DMS53 treated with DMSO at 0.1 percent for 48 hours (cell line): ENCODE results near the gene CHD9.

Experiments used
- DNase-seq: peaks from one replicate; lab custom pipeline; 2025; ENCODE audit not compliant: unreplicated experiment; lab: John Stamatoyannopoulos, UW

The CHD9 gene

DNA sequence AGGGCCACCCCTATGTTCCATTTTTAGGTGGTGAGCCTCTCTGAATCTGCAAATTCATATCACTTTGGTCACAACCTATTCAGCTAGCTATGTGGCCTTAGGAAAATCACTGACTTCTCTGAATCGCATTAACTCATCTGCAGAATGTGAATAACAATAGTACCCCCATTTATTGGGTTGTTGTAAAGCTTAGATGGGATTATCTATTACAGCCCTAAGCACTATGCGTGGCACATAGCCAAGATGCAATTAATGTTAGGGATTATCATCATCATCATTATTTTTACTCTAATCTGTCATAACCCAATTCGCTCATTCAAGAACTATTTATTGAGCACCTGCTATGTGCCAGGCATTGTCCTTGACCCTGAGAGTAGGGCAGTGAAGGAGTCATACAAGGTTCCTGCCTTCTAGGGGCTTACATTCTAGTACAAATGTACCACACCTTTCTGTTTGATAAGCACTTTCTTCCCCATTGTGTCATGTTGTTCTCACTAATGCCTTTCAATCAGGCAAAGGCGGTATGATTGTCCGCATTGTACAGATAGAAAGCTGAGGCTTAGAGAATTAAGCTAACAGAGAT is 38.5 kb downstream of the CHD9 start:
- no peak for DNase-seq

DNA sequence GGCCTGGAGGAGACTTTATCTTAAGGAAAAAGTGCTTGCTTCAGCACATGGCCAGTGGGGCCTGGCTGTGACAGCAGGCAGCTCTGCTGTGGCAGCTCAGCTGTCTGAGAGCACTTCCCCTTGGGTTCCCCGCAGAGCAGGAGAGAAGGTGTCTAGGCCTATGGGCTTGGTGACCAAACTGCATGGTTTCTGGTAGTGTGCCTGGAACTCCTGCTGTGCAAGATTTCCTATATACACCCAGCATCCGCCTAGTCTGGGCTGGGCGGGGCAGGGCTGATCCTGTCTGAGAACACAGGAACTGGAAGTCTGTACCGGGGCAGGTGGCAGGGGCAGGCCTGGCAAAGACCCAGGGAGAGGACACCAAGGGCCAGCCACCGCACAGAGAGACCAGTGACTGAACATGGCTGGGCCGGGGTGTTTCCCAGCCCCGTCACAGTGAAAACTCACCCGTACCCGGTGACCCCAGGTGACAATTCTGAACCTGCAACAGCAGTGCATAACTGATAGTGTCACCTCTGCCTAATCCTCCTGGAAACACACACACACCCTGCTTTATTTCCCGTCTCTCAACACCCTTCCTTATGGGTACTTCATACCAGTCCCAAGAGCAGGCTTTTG is 39.3 kb downstream of the CHD9 start:
- DNase-seq = peak; percentile 88

DNA sequence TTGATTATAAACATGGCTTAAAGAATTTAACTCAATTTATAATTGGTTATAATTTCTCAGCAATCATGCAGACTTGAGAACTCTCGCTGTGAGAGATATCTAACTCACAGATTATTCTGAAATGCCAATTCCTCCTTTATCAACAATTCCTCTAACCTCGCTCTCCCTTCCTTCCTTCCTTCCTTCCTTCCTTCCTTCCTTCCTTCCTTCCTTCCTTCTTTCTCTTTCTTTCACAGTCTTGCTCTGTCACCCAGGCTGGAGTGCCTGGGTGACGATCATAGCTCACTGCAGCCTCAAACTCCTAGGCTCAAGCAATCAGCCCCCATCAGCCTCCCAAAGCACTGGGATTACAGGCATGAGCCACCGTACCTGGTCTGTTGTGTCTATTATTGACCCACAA is 42.4 kb downstream of the CHD9 start:
- DNase-seq = no peak

DNA sequence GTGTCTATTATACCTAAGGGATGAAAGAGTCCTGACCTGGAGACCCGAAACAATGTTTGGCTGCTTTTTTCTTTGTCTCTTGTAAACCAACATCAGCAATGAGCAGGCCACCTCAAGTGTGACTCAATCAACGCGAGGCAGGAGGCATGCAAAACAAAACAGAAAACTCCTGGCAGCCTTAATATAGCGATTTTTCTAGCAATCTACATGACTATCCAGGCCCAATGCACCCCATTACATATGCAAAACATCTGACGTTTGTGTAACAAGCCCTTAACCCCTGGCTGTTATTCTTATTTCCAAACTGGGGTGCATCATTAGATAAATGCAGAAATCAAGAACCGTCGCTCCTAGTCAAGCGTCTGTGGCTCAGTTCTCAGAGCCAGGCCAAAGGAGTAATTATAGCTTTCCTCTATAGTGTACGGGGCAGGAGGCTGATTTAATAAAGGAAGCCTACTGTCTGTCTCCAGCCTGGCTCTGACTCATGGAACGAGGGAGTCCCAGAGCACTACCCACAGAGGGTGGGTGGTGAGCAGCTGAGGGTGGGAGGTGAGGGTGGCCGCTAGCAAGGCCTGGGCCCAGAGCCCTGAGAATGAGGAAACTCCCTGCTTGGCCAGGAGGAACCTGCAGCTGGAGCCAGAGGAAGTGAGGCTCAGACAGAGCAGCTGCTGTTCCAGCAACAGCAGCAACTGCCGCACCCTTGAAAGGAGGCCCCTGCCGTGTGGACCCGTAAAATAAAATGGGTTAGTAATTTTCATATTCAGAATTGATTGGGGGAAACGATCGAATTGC is 43.9 kb downstream of the CHD9 start:
- peak; percentile 60 for DNase-seq

DNA sequence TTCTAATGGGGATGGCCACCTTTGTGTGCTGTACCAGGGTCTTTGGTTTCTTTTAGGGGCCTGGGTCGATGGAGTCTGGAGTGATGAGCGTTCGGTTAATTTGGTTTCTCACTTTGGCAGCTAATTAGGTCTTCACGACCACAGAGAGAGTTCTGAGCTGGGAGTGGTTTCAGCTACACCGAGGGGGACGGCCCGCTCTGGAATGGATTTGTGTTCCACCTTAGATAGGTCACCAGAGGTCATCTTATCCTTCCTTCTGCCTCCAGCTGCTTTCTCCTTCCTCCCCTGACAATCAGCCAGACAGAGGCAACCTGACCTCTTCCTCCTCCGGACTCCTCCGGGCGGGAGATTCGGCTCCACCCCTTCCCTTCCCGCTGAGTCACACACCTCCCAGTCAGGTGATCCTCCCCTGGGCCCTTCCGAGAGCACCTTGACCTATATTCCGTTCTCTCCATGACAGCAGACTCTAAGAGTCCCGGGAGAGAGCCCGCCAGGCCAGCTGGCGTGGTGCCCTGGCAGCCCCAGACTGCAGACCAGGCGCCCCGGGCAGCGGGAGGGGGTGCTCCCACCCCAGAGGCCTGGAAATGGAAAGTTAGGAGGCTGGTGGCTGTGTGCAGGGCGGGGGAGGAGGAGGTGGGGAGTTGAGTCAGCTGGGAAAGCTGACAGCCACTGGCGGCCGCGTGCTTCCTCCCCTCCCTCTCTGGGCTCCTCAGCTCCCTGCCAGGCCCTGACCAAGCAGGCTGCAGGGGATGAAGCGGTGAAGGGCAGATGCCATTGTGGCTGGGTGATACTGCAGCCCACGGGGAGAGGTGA is 44.7 kb downstream of the CHD9 start:
- peak; percentile 96 for DNase-seq

DNA sequence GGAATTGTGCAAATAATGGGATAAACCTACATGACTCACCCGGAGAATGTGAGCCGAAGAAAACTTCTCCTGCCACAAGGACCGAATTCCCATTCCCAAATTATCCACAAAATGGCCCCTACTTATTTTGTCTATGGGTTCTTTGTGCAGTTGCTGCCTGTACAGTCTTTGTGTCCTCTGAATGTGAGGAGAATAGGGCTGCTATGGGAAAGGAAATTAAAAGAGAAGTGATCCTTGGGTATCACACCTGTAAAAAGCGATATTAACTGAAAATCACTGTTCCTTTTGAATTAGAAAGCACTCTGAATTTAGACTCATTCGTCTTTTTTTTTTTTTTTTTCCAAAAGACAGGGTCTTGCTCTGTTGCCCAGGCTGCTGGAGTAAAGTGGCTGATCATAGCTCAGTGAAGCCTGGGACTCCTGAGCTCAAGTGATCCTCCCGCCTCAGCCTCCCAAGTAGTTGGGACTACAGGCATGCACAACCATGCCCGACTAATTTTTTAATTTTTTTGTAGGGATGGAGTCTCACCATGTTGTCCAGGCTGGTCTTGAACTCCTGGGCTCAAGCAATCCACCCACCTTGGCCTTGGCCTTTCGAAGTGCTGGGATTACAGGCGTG is 45.4 kb downstream of the CHD9 start:
- no peak for DNase-seq

DNA sequence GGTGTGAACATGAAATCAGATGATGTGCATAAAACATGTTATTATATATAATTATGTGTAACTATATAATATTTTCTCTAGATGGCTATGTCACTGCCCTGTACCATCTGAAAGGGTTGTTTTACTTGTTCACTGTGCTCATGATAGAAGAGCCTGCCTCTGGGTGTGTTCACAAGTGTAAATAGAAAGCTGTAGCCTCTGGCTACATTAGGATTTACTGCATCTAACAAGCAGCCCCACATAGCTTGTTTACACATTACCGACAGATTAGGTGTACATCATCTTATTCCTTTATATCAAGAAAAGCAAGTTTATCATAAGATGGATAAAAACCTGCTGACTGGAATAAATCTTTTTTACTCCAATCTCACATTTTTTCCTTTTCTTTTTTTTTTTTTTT is 46.1 kb downstream of the CHD9 start:
- no peak for DNase-seq

DNA sequence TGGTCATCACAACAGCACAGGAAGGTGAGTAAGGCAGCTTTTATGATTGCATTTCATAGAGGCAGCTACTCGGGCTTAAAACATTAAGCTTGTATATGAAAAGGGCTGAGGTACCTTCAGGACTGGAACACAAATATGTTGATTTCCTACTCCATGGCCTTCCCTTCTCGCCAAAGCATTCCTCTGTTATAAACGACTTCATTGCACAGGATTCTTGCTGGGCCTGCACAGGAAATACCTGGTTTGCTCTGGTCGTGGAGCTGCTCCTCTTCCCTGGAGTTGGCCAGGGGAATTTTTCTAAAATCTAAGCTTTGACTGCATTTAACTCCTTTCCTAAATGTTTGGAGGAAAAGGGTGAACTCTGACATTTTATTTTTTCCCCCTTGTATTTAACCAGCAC is 49.0 kb downstream of the CHD9 start:
- no peak for DNase-seq

DNA sequence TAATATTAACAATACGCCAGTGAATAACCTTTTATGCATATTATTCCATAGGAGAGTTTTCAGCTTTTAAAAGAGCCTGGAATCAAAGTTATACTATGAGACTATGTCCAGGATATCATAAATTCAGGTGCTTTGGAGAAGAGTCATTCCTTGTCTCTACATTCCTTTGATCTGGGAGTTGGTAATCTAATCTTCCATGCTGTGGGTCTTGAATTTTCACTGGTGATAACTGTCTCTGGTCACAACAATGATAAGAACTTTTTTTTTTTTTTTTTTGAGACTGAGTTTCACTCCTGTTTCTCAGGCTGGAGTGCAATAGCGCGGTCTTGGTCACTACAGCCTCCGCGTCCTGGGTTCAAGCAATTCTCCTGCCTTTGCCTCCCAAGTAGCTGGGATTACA is 50.8 kb downstream of the CHD9 start:
- DNase-seq = no peak

DNA sequence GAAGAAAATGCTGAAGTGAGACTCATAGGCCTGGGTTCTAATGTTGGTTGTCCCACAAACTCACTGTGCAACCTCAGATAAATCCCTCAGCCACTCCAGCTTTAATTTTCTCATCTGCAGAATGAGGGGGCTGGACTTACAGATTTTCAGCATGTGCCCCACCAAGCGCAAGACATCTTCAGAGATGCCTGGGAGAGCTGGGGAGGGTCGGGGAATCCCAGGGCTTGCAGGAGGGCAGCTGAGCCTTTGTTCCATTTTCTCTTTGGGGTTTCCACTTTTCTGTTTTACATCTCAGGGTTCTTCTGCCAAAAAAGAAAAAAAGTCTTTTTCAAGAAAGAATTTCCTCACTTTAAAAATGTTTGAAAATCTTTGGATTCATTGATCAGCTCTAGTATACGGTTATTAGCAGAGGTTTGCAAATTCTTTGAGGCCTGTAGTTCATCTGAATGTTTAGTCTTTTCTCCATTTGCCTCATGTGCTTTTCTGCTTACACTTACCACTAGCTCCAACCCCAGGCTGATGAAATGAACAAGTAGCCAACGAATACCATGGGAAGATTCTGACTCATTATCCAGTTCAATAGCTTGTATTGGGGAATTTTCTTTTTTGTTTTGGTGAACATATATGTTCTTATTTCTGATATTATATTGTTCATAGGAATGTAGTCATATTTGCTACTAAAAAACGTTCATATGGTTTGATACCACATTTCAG is 56.4 kb downstream of the CHD9 start:
- no peak for DNase-seq

DNA sequence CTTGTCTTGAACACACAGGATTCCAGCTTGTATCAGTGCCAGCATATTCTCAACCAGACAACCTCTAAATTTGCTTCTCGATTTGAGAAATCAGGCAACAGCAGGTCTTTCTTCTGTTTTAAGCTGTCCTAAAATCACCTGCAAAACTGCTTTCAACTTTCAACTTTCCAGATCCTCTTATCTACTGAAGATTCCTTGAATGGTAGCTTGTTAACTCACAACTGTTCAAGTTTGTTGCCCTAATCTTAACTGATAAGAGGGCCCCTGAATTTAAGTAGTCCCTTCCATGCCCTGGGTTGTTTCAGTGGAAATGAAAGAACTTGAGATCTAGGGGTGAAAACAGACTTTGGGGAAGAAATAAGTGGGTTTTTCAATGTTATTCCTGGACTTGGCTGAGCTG is 57.2 kb downstream of the CHD9 start:
- DNase-seq = no peak

DNA sequence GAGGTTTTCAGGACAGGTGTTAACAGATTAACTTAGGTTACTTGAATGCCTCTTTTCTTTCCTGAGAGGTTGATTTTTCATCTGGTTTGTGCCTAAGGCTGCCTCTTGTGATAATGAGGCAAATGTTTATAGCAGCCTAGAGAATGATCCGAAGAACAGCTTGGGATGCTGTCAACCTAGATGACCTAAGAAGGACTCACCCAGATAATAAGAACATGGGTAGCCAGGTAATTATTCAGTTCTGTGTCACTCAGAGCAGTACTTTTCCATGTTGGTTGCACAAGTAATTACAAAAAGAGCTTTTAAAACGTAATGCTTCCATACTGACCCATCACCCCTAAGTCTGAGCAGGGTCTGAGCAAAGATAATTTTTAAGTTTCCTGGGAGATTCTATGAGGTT is 60.3 kb downstream of the CHD9 start:
- no peak for DNase-seq

DNA sequence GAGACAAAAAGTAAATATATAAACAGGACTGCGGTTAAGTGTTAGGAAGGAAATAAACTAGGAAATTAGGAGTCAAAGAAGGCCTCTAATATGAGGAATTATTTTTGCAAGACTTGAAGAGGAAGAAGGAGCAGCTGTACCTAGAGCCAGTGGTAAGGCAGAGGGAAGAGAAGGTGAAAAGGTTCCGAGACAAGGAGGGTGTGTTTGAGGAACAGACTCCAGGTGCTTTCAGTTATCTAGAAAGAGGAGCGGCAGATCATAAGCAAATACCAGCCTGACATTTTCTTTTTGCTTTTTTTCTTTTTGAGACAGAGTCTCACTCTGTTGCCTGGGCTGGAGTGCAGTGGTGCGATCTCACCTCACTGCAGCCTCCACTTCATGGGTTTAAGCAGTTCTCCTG is 61.0 kb downstream of the CHD9 start:
- DNase-seq = no peak

DNA sequence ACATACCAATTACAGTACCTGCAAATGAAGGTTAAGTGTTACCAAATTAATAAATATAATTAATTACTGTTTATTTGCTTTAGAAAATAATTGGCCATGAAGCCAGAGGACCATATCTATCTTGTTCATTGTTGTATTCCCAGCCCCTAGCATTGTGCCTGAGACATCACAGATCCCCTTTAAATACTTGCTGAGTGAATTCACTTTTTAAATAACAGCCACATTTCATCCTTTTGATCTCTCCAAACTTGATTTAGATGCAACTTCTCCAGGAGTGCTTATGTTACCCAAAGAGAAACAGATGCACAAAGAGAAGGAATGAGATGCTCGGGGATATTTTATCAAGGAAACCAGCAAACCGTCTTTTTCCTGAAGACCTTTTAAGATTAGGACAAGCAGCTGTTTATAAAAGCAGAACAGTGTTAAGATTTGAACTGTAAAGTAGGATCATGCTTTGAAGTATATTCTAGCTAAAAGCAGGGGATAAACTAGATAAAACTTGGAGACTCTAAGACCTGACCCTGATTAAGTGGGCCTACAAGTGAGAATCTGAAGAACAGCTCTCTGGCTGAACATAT is 66.3 kb downstream of the CHD9 start:
- DNase-seq = no peak

DNA sequence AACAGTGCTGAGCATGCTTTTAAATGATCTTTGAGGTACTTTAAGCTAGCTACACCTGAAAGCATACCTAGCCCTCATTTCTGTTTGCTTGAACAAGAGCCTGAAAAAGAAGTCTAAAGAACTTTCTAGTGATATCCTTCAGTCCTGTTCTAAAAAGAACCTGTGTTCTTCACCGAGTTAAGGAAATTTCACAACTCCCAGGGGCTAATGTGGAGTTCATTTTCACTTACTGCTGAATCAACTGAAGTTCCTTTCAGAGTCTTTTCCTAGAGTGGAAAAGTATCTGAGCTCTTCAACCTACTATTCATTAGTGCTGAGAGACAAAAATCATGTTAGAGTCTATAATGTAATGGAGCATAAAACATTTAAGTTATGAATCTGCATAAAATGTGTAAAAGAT is 66.9 kb downstream of the CHD9 start:
- no peak for DNase-seq

DNA sequence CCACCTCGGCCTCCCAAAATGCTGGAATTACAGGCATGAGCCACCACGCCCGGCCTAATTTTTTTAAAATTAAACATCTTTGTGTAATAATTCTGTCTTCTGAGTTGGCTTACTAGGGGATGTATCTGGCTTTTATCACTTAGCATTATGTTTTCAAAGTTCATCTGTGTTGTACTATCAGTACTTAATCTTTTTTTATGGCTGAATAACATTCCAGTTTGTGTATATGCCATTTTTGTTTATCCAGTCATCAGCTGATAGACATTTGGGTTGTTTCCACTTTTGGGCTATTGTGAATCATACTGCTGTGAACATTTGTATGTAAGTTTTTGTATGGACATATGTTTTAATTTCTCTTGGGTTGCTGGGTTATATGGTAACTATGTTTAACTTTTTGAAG is 69.0 kb downstream of the CHD9 start:
- DNase-seq = no peak

DNA sequence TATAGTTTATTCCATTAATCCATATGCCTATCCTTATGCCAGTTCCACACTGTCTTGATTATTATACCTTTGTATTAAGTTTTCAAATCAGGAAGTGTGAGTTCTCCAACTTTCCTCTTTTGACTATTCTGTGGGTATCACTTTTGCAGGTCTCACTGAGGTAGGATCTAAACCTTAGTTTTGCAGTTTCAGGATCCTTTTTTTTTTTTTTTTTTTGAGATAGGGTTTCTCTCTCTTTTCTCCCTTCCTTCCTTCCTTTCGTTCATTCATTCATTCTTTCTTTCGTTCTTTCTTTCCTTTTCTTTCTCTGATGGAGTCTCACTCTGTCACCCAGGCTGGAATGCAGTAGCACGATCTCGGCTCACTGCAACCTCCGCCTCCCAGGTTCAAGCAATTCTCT is 71.6 kb downstream of the CHD9 start:
- no peak for DNase-seq

DNA sequence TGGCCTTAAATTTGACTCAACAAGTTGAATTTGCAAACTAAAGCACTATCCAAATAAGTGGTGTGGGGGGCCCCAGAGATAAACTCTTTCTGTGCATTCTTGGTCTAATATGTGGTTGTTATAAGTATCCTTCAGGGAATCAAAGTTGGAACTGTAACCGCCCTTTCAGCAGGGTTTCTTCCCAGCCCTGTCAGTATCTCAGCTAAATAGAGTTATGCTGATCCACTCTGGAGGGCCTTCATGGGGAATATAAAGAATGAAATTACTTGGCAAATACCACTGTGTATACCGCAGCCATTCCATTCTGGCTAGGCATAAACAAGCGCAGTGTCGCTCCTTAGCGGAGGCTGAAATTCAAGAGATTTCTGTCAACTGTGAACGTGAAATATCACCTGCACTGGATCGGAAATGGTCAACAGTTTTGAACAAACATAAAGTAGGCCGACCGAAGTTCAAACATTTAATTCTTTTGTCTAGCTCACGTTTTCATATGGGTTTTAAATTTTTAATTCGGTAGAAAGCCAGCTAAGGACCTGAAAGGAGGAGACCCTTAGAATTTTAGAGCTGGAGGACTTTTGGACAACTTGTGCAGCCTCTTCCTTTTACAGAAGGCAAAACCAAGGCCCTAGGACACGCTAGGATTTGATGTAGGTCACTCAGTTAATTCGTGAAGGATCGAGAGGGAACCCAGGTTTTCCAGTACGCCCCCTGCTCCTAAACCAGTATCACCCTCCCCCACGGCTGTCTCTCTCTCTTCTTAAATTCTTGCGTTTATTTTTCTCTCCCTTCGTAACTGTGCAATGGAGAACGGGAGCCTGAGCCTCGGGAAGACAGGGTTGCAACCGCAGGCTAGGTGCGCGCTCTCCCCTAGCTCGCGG is 74.7 kb downstream of the CHD9 start:
- peak; percentile 23 for DNase-seq
